B cell (primary cell): Measurements from ENCODE around the gene GNRHR. TPM values are rescaled to one million over a fixed set of nuclear protein-coding genes. Genes with fewer than 3 reads are reported as not detected.

ENCODE experiments used
- ATAC-seq: fragments of 200-7000 bp; cut with Tn5 transposase; one replicate; pipeline ENCODE4 v1.10.0; 2021; ENCODE audit warnings: low read depth, mild to moderate bottlenecking, moderate number of reproducible peaks, moderate library complexity
- CTCF ChIA-PET: fragments of 350-600 bp; sonication (Branson Sonifier 250); formaldehyde crosslinking; loops from one replicate; lab custom pipeline; 2021; ENCODE audit warnings: antibody characterized with exemption, inconsistent platforms; lab: Charles Lee
- POLR2A ChIA-PET: fragments of 350-600 bp; sonication (Branson Sonifier 250); formaldehyde crosslinking; loops from one replicate; lab custom pipeline; 2021; ENCODE audit warnings: antibody characterized with exemption; lab: Charles Lee
- DNase-seq: peaks from one replicate; pipeline ENCODE4 v3.0.0; 2013
- H2AFZ ChIP-seq: 2 replicates; pipeline ENCODE4 v1.6.1; 2012; ENCODE audit warnings: mild to moderate bottlenecking, low read depth, low read length; ENCODE audit not compliant: insufficient read depth, poor library complexity, severe bottlenecking
- H3K27ac ChIP-seq, 2 donors: 1 replicate in 1 of 2; 2 replicates in 1 of 2; pipeline ENCODE4 v1.5.1; 2012 to 2013; ENCODE audit warnings: low read length in 2 of 2, mild to moderate bottlenecking in 2 of 2, moderate library complexity in 1 of 2
- H3K27me3 ChIP-seq, 4 experiments: fragments of 200-600 bp in 1 of 4; sonication (generic) in 1 of 4; replicated peaks in 1 of 4; 1 replicate in 2 of 4; 2 replicates in 2 of 4; pipeline versions ENCODE4 v1.6.1 to v1.7.0; 2013 to 2016; ENCODE audit warnings: low read length in 3 of 4, mild to moderate bottlenecking in 2 of 4, mixed read lengths in 1 of 4, moderate library complexity in 1 of 4; ENCODE audit not compliant: insufficient read depth in 4 of 4, control insufficient read depth in 3 of 4; ENCODE audit errors: control extremely low read depth in 1 of 4
- H3K36me3 ChIP-seq, 2 experiments: replicated peaks in 1 of 2; 1 replicate in 1 of 2; 2 replicates in 1 of 2; pipeline versions ENCODE4 v1.6.1 to v1.7.1; 2013; ENCODE audit warnings: low read length in 1 of 2; ENCODE audit not compliant: insufficient read depth in 2 of 2, control insufficient read depth in 1 of 2; ENCODE audit errors: control extremely low read depth in 1 of 2, extremely low read depth in 1 of 2
- H3K4me1 ChIP-seq, 2 donors: fragments of 200-600 bp in 1 of 2; sonication (generic) in 1 of 2; 1 replicate in 1 of 2; 2 replicates in 1 of 2; pipeline versions ENCODE4 v1.5.1 to v1.6.1; 2013 to 2017; ENCODE audit warnings: low read length in 2 of 2; ENCODE audit not compliant: control insufficient read depth in 2 of 2, insufficient read depth in 2 of 2
- H3K4me2 ChIP-seq: replicated peaks from 2 replicates; pipeline ENCODE3; 2012; ENCODE audit warnings: mild to moderate bottlenecking, low read depth, low read length; ENCODE audit not compliant: poor library complexity, severe bottlenecking
- H3K4me3 ChIP-seq, 5 experiments: fragments of 200-600 bp in 1 of 5; sonication (generic) in 1 of 5; 1 replicate in 3 of 5; 2 replicates in 2 of 5; pipeline versions ENCODE4 v1.5.1 to v1.7.0; 2011 to 2016; ENCODE audit warnings: low read length in 4 of 5, mild to moderate bottlenecking in 4 of 5, low read depth in 2 of 5, control low read depth in 1 of 5, moderate library complexity in 1 of 5; ENCODE audit not compliant: insufficient read depth in 1 of 5; ENCODE audit errors: control extremely low read depth in 1 of 5, extremely low read depth in 1 of 5
- H3K79me2 ChIP-seq: fragments of 200-600 bp; sonication (generic); one replicate; pipeline ENCODE4 v1.6.0; 2016; ENCODE audit warnings: low read length; ENCODE audit not compliant: control insufficient read depth, insufficient read depth
- H3K9ac ChIP-seq: fragments of 200-600 bp; sonication (generic); 2 replicates; pipeline ENCODE4 v1.6.1; 2017; ENCODE audit warnings: mild to moderate bottlenecking, low read length, moderate library complexity
- H3K9me3 ChIP-seq, 3 donors: one replicate each; pipeline versions ENCODE4 v1.6.1 to v1.7.1; 2013; ENCODE audit warnings: low read length in 2 of 3; ENCODE audit not compliant: control insufficient read depth in 2 of 3, insufficient read depth in 1 of 3; ENCODE audit errors: control extremely low read depth in 1 of 3
- H4K20me1 ChIP-seq: 2 replicates; pipeline ENCODE4 v1.6.0; 2012; ENCODE audit warnings: mild to moderate bottlenecking, low read length; ENCODE audit not compliant: insufficient read depth, control insufficient read depth, poor library complexity, severe bottlenecking
- H3K27ac Mint-ChIP-seq: one replicate; pipeline ENCODE4 v1.8.0; 2021; ENCODE audit warnings: mixed read lengths
- H3K27me3 Mint-ChIP-seq: one replicate; pipeline ENCODE4 v1.8.0; 2021; ENCODE audit warnings: mixed read lengths
- H3K4me1 Mint-ChIP-seq: one replicate; pipeline ENCODE4 v1.8.0; 2021; ENCODE audit warnings: mixed read lengths
- H3K4me3 Mint-ChIP-seq: one replicate; pipeline ENCODE4 v1.8.0; 2021; ENCODE audit warnings: mixed read lengths
- H3K9me3 Mint-ChIP-seq: one replicate; pipeline ENCODE4 v1.8.0; 2022; ENCODE audit warnings: mixed read lengths; ENCODE audit not compliant: insufficient read depth
- EZH2 ChIP-seq: IDR thresholded peaks from 2 replicates; pipeline ENCODE4 v1.6.1; 2012; ENCODE audit warnings: borderline replicate concordance, low read depth, mild to moderate bottlenecking, moderate library complexity, low read length; ENCODE audit not compliant: insufficient read depth, poor library complexity, severe bottlenecking
- WGBS: methylation state at CpG from one replicate; pipeline ENCODE4 v1.1.5; 2013; ENCODE audit warnings: missing lambda C conversion rate; ENCODE audit not compliant: insufficient coverage; 5-methylcytosine and 5-hydroxymethylcytosine counted together
- intact Hi-C: fragments of 100-400 bp; cut with micrococcal nuclease; formaldehyde crosslinking; loops from one replicate; pipeline ENCODE4 v1.10.0; 2022
- polyA plus RNA-seq: library from polyadenylated mRNA; depleted of rRNA; stranded (reverse); fragments of >200 nt; gene quantifications from 2 replicates; pipeline ENCODE4 v1.2.3, GENCODE V29; 2012
- total RNA-seq, 2 donors: library from RNA; stranded (reverse); fragments of 120-200 nt in 1 of 2; gene quantifications; 1 replicate in 1 of 2; 2 replicates in 1 of 2; pipeline versions ENCODE4 v1.2.3 to v1.2.4, GENCODE V29; 2013 to 2022
- TF ChIP-seq, protein P1 (sequence below): fragments of 200-600 bp; IDR thresholded peaks from one replicate; pipeline ENCODE4 v1.8.0; 2022; ENCODE audit warnings: antibody characterized with exemption, mild to moderate bottlenecking

GNRHR gene
- total and polyA plus RNA-seq, 2 donors (not counting 1 experiment from before 2014, with no cell fraction given), result not detected

DNA sequence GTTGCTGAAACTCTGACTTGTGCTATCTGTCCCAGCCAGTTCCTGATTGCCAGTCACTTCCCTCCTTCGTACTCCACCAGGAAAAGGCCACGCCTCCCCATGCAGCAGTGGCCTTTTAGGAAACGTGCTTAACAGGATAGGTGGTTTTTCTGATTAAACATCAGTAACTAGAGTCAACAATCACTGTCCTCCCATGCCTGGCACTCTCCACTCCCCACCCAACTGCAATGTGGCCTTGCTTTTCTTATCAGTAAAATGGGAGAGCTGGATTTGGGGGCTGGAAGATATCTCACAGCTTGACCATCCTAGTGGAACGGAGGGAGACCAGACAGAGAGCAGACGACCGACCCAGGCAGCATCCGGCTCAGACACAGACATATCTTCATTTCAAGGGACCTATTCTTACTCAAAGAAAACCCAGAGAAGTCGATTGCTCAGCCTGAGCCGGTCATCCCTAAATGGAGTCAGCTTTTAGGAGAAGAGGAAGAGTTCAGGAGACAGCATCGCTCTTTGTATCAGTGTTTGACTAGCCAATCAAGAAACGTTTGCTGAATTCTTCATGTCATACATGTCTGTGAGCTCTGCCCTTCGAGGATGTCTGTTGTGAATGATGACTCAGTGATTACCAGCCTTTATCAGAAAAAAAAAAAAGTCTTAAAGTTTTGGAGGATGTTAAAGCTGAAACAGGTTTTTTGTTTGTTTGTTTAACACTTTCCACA is 40.5 kb downstream of the GNRHR start:
- Histone ChIP-seq H3K4me2 (no peak overlapping the region), H4K20me1 (peaks cover 39% of the 10 kb centered on the region), H3K27me3 (no peaks in the 10 kb centered on the region), H3K79me2 (peaks cover 55% of the 10 kb centered on the region), H3K27ac (no peak overlapping the region), H3K9me3 (no peaks in the 10 kb centered on the region), H3K9ac (no peak overlapping the region), H3K4me3 (no peak overlapping the region), H3K4me1 (no peaks in the 10 kb centered on the region), H2AFZ (no peak overlapping the region), H3K36me3 (peaks cover 2 to 22% of the 10 kb centered on the region in 2 experiments)
- intact Hi-C loops, result no loop called here
- H3K9me3 Mint-ChIP-seq, result no peaks in the 10 kb centered on the region
- 94% methylated on average over 8 of the region's 12 CpGs for WGBS
- H3K27me3 Mint-ChIP-seq, result no peaks in the 10 kb centered on the region
- H3K27ac Mint-ChIP-seq, result no peak overlapping the region
- no peak for TF ChIP-seq EZH2
- TF ChIP-seq, protein P1, sequence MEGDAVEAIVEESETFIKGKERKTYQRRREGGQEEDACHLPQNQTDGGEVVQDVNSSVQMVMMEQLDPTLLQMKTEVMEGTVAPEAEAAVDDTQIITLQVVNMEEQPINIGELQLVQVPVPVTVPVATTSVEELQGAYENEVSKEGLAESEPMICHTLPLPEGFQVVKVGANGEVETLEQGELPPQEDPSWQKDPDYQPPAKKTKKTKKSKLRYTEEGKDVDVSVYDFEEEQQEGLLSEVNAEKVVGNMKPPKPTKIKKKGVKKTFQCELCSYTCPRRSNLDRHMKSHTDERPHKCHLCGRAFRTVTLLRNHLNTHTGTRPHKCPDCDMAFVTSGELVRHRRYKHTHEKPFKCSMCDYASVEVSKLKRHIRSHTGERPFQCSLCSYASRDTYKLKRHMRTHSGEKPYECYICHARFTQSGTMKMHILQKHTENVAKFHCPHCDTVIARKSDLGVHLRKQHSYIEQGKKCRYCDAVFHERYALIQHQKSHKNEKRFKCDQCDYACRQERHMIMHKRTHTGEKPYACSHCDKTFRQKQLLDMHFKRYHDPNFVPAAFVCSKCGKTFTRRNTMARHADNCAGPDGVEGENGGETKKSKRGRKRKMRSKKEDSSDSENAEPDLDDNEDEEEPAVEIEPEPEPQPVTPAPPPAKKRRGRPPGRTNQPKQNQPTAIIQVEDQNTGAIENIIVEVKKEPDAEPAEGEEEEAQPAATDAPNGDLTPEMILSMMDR, result no peak
- no peak overlapping the region for H3K4me3 Mint-ChIP-seq
- CTCF ChIA-PET, result interaction anchor here (1.3 to 2.3 kb wide), 2 partner anchors 13 to 33 kb away, joined by 3 to 12 read pairs; no protein-coding TSS in a partner anchor
- POLR2A ChIA-PET, result no interaction called here
- ATAC-seq (no peak), DNase-seq (no peak)
- H3K4me1 Mint-ChIP-seq, result peaks cover 11% of the 10 kb centered on the region
